ENCODE measurements around the gene THSD7A. TPM values are rescaled to one million over a fixed set of nuclear protein-coding genes. Genes with fewer than 3 reads are reported as not detected.
"Not testable (repeated sequence)": the region's sequence is repeated elsewhere in the genome, so short reads cannot be mapped to it uniquely, and the experiment has no call there.

Gene THSD7A
- total RNA-seq, 1 experiment from 2014 or later, result under 0.01 TPM

GRCh38 chr7:11579141-11579540, 252.9 kb downstream of the THSD7A start:
- DNase-seq (ENCODE audit: low read depth), result no peak

- DNase-seq (ENCODE audit: low read depth), result no peak
These were observed 255.7 kb downstream of the THSD7A start for GRCh38 chr7:11576310-11576709.

- no peak for DNase-seq (ENCODE audit: low read depth)
These were observed 258.8 kb downstream of the THSD7A start for GRCh38 chr7:11573128-11573750.

GRCh38 chr7:11570922-11571550, 261.0 kb downstream of the THSD7A start:
- no peak for DNase-seq (ENCODE audit: low read depth)

- no peak for DNase-seq (ENCODE audit: low read depth)
These were observed 261.8 kb downstream of the THSD7A start for GRCh38 chr7:11570205-11570604.

GRCh38 chr7:11567571-11567970, 264.4 kb downstream of the THSD7A start:
- no peak for DNase-seq (ENCODE audit: low read depth)

GRCh38 chr7:11557627-11558026, 274.4 kb downstream of the THSD7A start:
- peak; percentile 2 for DNase-seq (ENCODE audit: low read depth)

- DNase-seq (ENCODE audit: low read depth), result no peak
These were observed 279.2 kb downstream of the THSD7A start for GRCh38 chr7:11552676-11553296.

GRCh38 chr7:11551470-11551869, 280.5 kb downstream of the THSD7A start:
- DNase-seq (ENCODE audit: low read depth), result no peak

GRCh38 chr7:11548532-11548931, 283.5 kb downstream of the THSD7A start:
- DNase-seq (ENCODE audit: low read depth), result no peak

- no peak for DNase-seq (ENCODE audit: low read depth)
These were observed 290.7 kb downstream of the THSD7A start for GRCh38 chr7:11541330-11541729.

- DNase-seq (ENCODE audit: low read depth), result peak; percentile 49
These were observed 291.7 kb downstream of the THSD7A start for GRCh38 chr7:11540271-11540761.

- DNase-seq (ENCODE audit: low read depth), result no peak
These were observed 292.1 kb downstream of the THSD7A start for GRCh38 chr7:11539853-11540252.

- no peak for DNase-seq (ENCODE audit: low read depth)
These were observed 293.2 kb downstream of the THSD7A start for GRCh38 chr7:11538751-11539299.

GRCh38 chr7:11533229-11533820, 298.7 kb downstream of the THSD7A start:
- DNase-seq (ENCODE audit: low read depth), result no peak

GRCh38 chr7:11529382-11529781, 302.6 kb downstream of the THSD7A start:
- DNase-seq (ENCODE audit: low read depth), result no peak

GRCh38 chr7:11527707-11528106, 304.3 kb downstream of the THSD7A start:
- DNase-seq (ENCODE audit: low read depth), result no peak

- no peak for DNase-seq (ENCODE audit: low read depth)
These were observed 307.3 kb downstream of the THSD7A start for GRCh38 chr7:11524476-11525397.

- DNase-seq (ENCODE audit: low read depth), result not testable (repeated sequence)
These were observed 310.0 kb downstream of the THSD7A start for GRCh38 chr7:11521964-11522499.

- no peak for DNase-seq (ENCODE audit: low read depth)
These were observed 314.1 kb downstream of the THSD7A start for GRCh38 chr7:11517853-11518252.

GRCh38 chr7:11516328-11516727, 315.7 kb downstream of the THSD7A start:
- no peak for DNase-seq (ENCODE audit: low read depth)
